GM12878 (cell line): ENCODE measurements around the gene B3GNT7. TPM values are rescaled to one million over a fixed set of nuclear protein-coding genes. Genes with fewer than 3 reads are reported as not detected.

Source experiments
- BACH1 ChIP-seq: fragments of 450-650 bp; IDR thresholded peaks from 2 replicates; pipeline ENCODE4 v1.6.1; 2017; ENCODE audit warnings: mild to moderate bottlenecking, borderline replicate concordance
- BCL3 ChIP-seq: IDR thresholded peaks from 2 replicates; pipeline ENCODE4 v1.6.1; 2011; ENCODE audit warnings: borderline replicate concordance, low read depth, mild to moderate bottlenecking, moderate library complexity, low read length; ENCODE audit not compliant: insufficient read depth, poor library complexity, severe bottlenecking
- DPF2 ChIP-seq: fragments of 450-650 bp; IDR thresholded peaks from 2 replicates; pipeline ENCODE4 v1.6.1; 2017; ENCODE audit warnings: mild to moderate bottlenecking
- GATAD2B ChIP-seq: fragments of 450-650 bp; conservative IDR thresholded peaks from 2 replicates; pipeline ENCODE4 v1.6.1; 2017; ENCODE audit warnings: low read depth, mild to moderate bottlenecking, moderate library complexity
- HSF1 ChIP-seq: fragments of 150-350 bp; IDR thresholded peaks from 2 replicates; pipeline ENCODE4 v1.6.1; 2014; ENCODE audit warnings: mild to moderate bottlenecking, low read depth, low read length
- MYC ChIP-seq: IDR thresholded peaks from 2 replicates; pipeline ENCODE4 v1.6.1; 2011; ENCODE audit warnings: mild to moderate bottlenecking, low read length, moderate library complexity, inconsistent platforms; ENCODE audit not compliant: insufficient read depth, insufficient replicate concordance, insufficient read length, severe bottlenecking
- PAX8 ChIP-seq: fragments of 450-650 bp; IDR thresholded peaks from 2 replicates; pipeline ENCODE4 v1.6.1; 2017; ENCODE audit warnings: mild to moderate bottlenecking, moderate library complexity
- RB1 ChIP-seq: fragments of 450-650 bp; formaldehyde crosslinking; IDR thresholded peaks from 2 replicates; pipeline ENCODE4 v1.6.1; 2017; ENCODE audit warnings: mild to moderate bottlenecking, borderline replicate concordance
- SIX5 ChIP-seq: IDR thresholded peaks from 2 replicates; pipeline ENCODE4 v1.6.1; 2011; ENCODE audit warnings: mild to moderate bottlenecking, low read depth, low read length, moderate library complexity; ENCODE audit not compliant: severe bottlenecking
- SMAD1 ChIP-seq: fragments of 450-650 bp; IDR thresholded peaks from 2 replicates; pipeline ENCODE4 v1.6.1; 2018; ENCODE audit warnings: mild to moderate bottlenecking, low read depth; ENCODE audit not compliant: partially characterized antibody
- TCF7 ChIP-seq: IDR thresholded peaks from 2 replicates; pipeline ENCODE4 v1.6.1; 2014; ENCODE audit warnings: antibody characterized with exemption, borderline replicate concordance
- ZNF24 ChIP-seq: fragments of 450-650 bp; IDR thresholded peaks from 2 replicates; pipeline ENCODE4 v1.6.1; 2017; ENCODE audit warnings: antibody characterized with exemption, mild to moderate bottlenecking
- ZSCAN29 ChIP-seq: fragments of 450-650 bp; IDR thresholded peaks from 2 replicates; pipeline ENCODE4 v1.6.1; 2017; ENCODE audit warnings: mild to moderate bottlenecking, moderate library complexity
- polyA plus RNA-seq, 11 experiments: library from polyadenylated mRNA; depleted of rRNA in 4 of 11; unstranded in 6 of 11; stranded (reverse) in 5 of 11; fragments of >200 nt; fragmentation: Nextera tagmentation in 4 of 11; fragmentation: Illumina TruSeq in 1 of 11; extraction: Ambion mirVana in 4 of 11; extraction: Trizol in 1 of 11; gene quantifications; 1 replicate in 1 of 11; 2 replicates in 10 of 11; pipeline versions ENCODE4 v1.2.1 to v1.2.3, GENCODE V29; 2011 to 2016; ENCODE audit warnings: inconsistent platforms in 2 of 11, missing spikeins in 2 of 11, low read depth in 1 of 11
- total RNA-seq, 4 experiments: library from RNA; depleted of rRNA in 3 of 4; stranded (reverse); fragments of >200 nt in 3 of 4; fragmentation: Illumina TruSeq in 1 of 4; extraction: Trizol in 1 of 4; gene quantifications; 2 replicates each; pipeline versions ENCODE4 v1.2.1 to v1.2.3, GENCODE V29; 2013 to 2021
- TF ChIP-seq, protein P1 (sequence below): fragments of 450-650 bp; IDR thresholded peaks from 2 replicates; pipeline ENCODE4 v1.6.1; 2017; ENCODE audit warnings: mild to moderate bottlenecking, moderate library complexity
- TF ChIP-seq, protein P2 (sequence below): fragments of 450-650 bp; IDR thresholded peaks from 2 replicates; pipeline ENCODE4 v1.6.1; 2017; ENCODE audit warnings: antibody characterized with exemption, mild to moderate bottlenecking, moderate library complexity

B3GNT7 gene
- total and polyA plus RNA-seq, 10 of the 15 experiments (the other 5 are each of a cell fraction or from before 2014, with no cell fraction given) = 0.91 to 12.6 (median 3.7) TPM

DNA sequence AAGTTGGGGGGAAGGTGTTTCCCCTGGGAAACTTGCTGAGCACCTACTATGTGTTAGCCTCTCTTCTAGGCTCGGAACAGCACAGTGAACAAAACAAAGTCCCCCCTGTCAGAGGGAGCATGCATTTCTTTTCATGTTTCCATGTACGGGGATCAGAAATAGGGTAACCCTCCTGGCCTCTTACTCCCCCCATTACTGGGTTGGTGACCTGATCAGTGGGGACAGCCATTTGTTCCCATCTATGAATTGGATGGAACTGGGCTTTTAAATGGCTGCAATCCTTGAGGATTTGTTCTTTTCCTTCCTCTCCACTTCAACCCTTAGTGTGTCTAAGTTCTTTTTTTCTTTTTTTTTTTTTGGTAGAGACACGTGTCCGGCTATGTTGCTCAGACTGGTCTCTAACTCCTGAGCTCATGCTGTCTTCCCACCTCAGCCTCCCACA is 55.1 kb downstream of the B3GNT7 start (continued):
- TF ChIP-seq, protein P1, sequence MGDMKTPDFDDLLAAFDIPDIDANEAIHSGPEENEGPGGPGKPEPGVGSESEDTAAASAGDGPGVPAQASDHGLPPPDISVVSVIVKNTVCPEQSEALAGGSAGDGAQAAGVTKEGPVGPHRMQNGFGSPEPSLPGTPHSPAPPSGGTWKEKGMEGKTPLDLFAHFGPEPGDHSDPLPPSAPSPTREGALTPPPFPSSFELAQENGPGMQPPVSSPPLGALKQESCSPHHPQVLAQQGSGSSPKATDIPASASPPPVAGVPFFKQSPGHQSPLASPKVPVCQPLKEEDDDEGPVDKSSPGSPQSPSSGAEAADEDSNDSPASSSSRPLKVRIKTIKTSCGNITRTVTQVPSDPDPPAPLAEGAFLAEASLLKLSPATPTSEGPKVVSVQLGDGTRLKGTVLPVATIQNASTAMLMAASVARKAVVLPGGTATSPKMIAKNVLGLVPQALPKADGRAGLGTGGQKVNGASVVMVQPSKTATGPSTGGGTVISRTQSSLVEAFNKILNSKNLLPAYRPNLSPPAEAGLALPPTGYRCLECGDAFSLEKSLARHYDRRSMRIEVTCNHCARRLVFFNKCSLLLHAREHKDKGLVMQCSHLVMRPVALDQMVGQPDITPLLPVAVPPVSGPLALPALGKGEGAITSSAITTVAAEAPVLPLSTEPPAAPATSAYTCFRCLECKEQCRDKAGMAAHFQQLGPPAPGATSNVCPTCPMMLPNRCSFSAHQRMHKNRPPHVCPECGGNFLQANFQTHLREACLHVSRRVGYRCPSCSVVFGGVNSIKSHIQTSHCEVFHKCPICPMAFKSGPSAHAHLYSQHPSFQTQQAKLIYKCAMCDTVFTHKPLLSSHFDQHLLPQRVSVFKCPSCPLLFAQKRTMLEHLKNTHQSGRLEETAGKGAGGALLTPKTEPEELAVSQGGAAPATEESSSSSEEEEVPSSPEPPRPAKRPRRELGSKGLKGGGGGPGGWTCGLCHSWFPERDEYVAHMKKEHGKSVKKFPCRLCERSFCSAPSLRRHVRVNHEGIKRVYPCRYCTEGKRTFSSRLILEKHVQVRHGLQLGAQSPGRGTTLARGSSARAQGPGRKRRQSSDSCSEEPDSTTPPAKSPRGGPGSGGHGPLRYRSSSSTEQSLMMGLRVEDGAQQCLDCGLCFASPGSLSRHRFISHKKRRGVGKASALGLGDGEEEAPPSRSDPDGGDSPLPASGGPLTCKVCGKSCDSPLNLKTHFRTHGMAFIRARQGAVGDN = no peak
- TF ChIP-seq DPF2 (0 out of 2 replicates have a peak, but pooled peaks have one; percentile 29), MYC (no peak), GATAD2B (no peak), TCF7 (no peak), PAX8 (no peak), HSF1 (no peak), SMAD1 (no peak), BACH1 (no peak), BCL3 (peak; percentile 36), ZSCAN29 (no peak), ZNF24 (no peak), RB1 (no peak), SIX5 (no peak)
- TF ChIP-seq, protein P2, sequence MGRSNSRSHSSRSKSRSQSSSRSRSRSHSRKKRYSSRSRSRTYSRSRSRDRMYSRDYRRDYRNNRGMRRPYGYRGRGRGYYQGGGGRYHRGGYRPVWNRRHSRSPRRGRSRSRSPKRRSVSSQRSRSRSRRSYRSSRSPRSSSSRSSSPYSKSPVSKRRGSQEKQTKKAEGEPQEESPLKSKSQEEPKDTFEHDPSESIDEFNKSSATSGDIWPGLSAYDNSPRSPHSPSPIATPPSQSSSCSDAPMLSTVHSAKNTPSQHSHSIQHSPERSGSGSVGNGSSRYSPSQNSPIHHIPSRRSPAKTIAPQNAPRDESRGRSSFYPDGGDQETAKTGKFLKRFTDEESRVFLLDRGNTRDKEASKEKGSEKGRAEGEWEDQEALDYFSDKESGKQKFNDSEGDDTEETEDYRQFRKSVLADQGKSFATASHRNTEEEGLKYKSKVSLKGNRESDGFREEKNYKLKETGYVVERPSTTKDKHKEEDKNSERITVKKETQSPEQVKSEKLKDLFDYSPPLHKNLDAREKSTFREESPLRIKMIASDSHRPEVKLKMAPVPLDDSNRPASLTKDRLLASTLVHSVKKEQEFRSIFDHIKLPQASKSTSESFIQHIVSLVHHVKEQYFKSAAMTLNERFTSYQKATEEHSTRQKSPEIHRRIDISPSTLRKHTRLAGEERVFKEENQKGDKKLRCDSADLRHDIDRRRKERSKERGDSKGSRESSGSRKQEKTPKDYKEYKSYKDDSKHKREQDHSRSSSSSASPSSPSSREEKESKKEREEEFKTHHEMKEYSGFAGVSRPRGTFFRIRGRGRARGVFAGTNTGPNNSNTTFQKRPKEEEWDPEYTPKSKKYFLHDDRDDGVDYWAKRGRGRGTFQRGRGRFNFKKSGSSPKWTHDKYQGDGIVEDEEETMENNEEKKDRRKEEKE = no peak
- TF ChIP-seq, all 136 proteins: peak for 4
